Esophagus squamous epithelium (tissue), 4 donors: ENCODE data around the gene CORO1C.

Source experiments
- POLR2A ChIP-seq, 4 donors: fragments of 450-650 bp; IDR thresholded peaks; one replicate each; pipeline ENCODE4 v1.6.1; 2017; ENCODE audit warnings: antibody characterized with exemption in 4 of 4, mild to moderate bottlenecking in 4 of 4, moderate library complexity in 3 of 4
- TF ChIP-seq, protein P1 (sequence below), 6 experiments: fragments of 450-650 bp in 4 of 6; fragments of 200-600 bp in 2 of 6; sonication (generic) in 2 of 6; IDR thresholded peaks; one replicate each; pipeline ENCODE4 v1.5.1; 2016 to 2019; ENCODE audit warnings: antibody characterized with exemption in 6 of 6, mild to moderate bottlenecking in 4 of 6, moderate library complexity in 4 of 6

DNA sequence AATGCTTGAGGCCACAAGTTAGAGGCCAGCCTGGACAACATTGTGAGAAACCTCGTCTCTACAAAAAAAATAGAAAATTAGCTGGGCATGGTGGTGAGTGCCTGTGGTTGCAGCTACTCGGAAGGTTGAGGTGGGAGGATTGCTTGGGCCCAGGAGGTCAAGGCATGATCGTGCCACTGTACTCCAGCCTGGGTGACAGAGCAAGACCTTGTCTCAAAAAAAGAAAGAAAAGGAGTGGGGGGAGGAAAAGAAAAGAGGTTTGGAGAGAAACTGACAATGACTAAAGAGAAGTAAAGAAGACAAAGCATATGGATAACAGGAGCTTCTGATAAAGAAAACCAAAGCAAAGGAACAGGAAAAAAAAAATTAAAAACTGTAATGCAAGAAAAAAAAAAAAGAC lies 60.2 kb downstream of the CORO1C start:
- TF ChIP-seq, protein P1, sequence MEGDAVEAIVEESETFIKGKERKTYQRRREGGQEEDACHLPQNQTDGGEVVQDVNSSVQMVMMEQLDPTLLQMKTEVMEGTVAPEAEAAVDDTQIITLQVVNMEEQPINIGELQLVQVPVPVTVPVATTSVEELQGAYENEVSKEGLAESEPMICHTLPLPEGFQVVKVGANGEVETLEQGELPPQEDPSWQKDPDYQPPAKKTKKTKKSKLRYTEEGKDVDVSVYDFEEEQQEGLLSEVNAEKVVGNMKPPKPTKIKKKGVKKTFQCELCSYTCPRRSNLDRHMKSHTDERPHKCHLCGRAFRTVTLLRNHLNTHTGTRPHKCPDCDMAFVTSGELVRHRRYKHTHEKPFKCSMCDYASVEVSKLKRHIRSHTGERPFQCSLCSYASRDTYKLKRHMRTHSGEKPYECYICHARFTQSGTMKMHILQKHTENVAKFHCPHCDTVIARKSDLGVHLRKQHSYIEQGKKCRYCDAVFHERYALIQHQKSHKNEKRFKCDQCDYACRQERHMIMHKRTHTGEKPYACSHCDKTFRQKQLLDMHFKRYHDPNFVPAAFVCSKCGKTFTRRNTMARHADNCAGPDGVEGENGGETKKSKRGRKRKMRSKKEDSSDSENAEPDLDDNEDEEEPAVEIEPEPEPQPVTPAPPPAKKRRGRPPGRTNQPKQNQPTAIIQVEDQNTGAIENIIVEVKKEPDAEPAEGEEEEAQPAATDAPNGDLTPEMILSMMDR (IDR thresholded peaks at IDR 0.05), result no peak
- no peak for TF ChIP-seq POLR2A (IDR thresholded peaks at IDR 0.05)
